Testis (tissue), 3 donors: Measurements from ENCODE around the gene SH3RF3. TPM values are rescaled to one million over a fixed set of nuclear protein-coding genes. Genes with fewer than 3 reads are reported as not detected.

Experiments
- DNase-seq: peaks from one replicate; pipeline ENCODE4 v3.0.0-alpha.2; 2019
- H3K27ac ChIP-seq, 2 donors: fragments of 200-600 bp; sonication (generic); one replicate each; pipeline ENCODE4 v1.5.1; 2019
- H3K27me3 ChIP-seq: fragments of 200-600 bp; sonication (generic); one replicate; pipeline ENCODE4 v1.5.1; 2019
- H3K36me3 ChIP-seq: fragments of 200-600 bp; sonication (generic); one replicate; pipeline ENCODE4 v1.5.1; 2017; ENCODE audit warnings: low read depth; ENCODE audit errors: missing control alignments
- H3K4me1 ChIP-seq: fragments of 200-600 bp; sonication (generic); one replicate; pipeline ENCODE4 v1.5.1; 2019
- H3K4me3 ChIP-seq, 2 donors: fragments of 200-600 bp; sonication (generic); one replicate each; pipeline ENCODE4 v1.5.1; 2017 to 2019
- H3K9me3 ChIP-seq: fragments of 200-600 bp; sonication (generic); one replicate; pipeline ENCODE4 v1.5.1; 2017
- CTCF ChIP-seq, 3 experiments: fragments of 450-650 bp in 2 of 3; fragments of 200-600 bp in 1 of 3; sonication (generic) in 1 of 3; IDR thresholded peaks; one replicate each; pipeline ENCODE4 v1.5.1; 2016 to 2019; ENCODE audit warnings: antibody characterized with exemption in 3 of 3, mild to moderate bottlenecking in 2 of 3, moderate library complexity in 1 of 3
- POLR2A ChIP-seq: fragments of 450-650 bp; IDR thresholded peaks from one replicate; pipeline ENCODE4 v1.6.1; 2017; ENCODE audit warnings: antibody characterized with exemption, mild to moderate bottlenecking, moderate library complexity
- WGBS, 2 donors: methylation state at CpG; one replicate each; pipeline ENCODE4 v1.1.5; 2018; 5-methylcytosine and 5-hydroxymethylcytosine counted together
- intact Hi-C: fragments of 100-400 bp; cut with DNase I; formaldehyde crosslinking; loops from one replicate; pipeline ENCODE4 v1.15.1; 2023; ENCODE audit warnings: low total_unique reads
- polyA plus RNA-seq: library from polyadenylated mRNA; stranded (reverse); fragments of 350-450 nt; fragmentation: Illumina TruSeq; extraction: RNeasy Lipid Tissue Mini Kit (QIAGEN cat#74804); gene quantifications from one replicate; pipeline ENCODE4 v1.2.3, GENCODE V29; 2014; ENCODE audit warnings: low read depth, low replicate concordance; ENCODE audit not compliant: insufficient read depth
- total RNA-seq, 2 donors: library from RNA; depleted of rRNA; stranded (reverse); fragments of >200 nt; gene quantifications; one replicate each; pipeline ENCODE4 v1.2.3, GENCODE V29; 2016

SH3RF3 gene
- total and polyA plus RNA-seq, 3 donors from 2014 or later, result 9.3 to 20.1 (median 16.5) TPM

GRCh38 chr2:109297566-109298490 lies 168.8 kb downstream of the SH3RF3 start:
- no peak for DNase-seq
- TF ChIP-seq CTCF (IDR thresholded peaks at IDR 0.05), result no peak
- TF ChIP-seq POLR2A, result no peak
- no peak overlapping the region for H3K4me3 ChIP-seq
- H3K9me3 ChIP-seq, result no peaks in the 10 kb centered on the region
- H3K4me1 ChIP-seq, result no peaks in the 10 kb centered on the region
- intact Hi-C loops, result no loop called here
- no peaks in the 10 kb centered on the region for H3K27me3 ChIP-seq
- 89 to 90% methylated on average over 10 to 11 of the region's 11 CpGs for WGBS, 2 donors
- H3K36me3 ChIP-seq, result no peaks in the 10 kb centered on the region
- H3K27ac ChIP-seq, result no peak overlapping the region

- intact Hi-C loops, result no loop called here
- TF ChIP-seq CTCF (IDR thresholded peaks at IDR 0.05) (no peak), POLR2A (no peak)
- Histone ChIP-seq H3K9me3 (no peaks in the 10 kb centered on the region), H3K4me3 (no peak overlapping the region), H3K36me3 (no peaks in the 10 kb centered on the region), H3K27ac (no peak overlapping the region), H3K27me3 (no peaks in the 10 kb centered on the region), H3K4me1 (no peaks in the 10 kb centered on the region)
- no peak for DNase-seq
- WGBS, 2 donors, result 85 to 95% methylated on average over 2 to 6 of the region's 6 CpGs
These were observed 169.8 kb downstream of the SH3RF3 start for GRCh38 chr2:109298851-109299250.

- no peaks in the 10 kb centered on the region for H3K27me3 ChIP-seq
- 45 to 60% methylated on average over 5 of the region's 5 CpGs for WGBS, 2 donors
- no peaks in the 10 kb centered on the region for H3K36me3 ChIP-seq
- DNase-seq, result no peak
- H3K4me3 ChIP-seq, result no peak overlapping the region
- H3K27ac ChIP-seq, result no peak overlapping the region
- H3K9me3 ChIP-seq, result no peaks in the 10 kb centered on the region
- TF ChIP-seq CTCF (IDR thresholded peaks at IDR 0.05) (no peak), POLR2A (no peak)
- intact Hi-C loops, result no loop called here
- no peaks in the 10 kb centered on the region for H3K4me1 ChIP-seq
These were observed 170.5 kb downstream of the SH3RF3 start for GRCh38 chr2:109299536-109299935.

GRCh38 chr2:109300582-109300981 lies 171.6 kb downstream of the SH3RF3 start:
- Histone ChIP-seq H3K27me3 (no peaks in the 10 kb centered on the region), H3K9me3 (no peaks in the 10 kb centered on the region), H3K27ac (no peak overlapping the region), H3K4me1 (no peaks in the 10 kb centered on the region), H3K4me3 (no peak overlapping the region), H3K36me3 (no peaks in the 10 kb centered on the region)
- DNase-seq, result no peak
- intact Hi-C loops, result no loop called here
- TF ChIP-seq CTCF (IDR thresholded peaks at IDR 0.05) (no peak), POLR2A (no peak)
- 72 to 84% methylated on average over 3 of the region's 3 CpGs for WGBS, 2 donors

GRCh38 chr2:109301746-109302145 lies 172.7 kb downstream of the SH3RF3 start:
- Histone ChIP-seq H3K9me3 (no peaks in the 10 kb centered on the region), H3K27ac (no peak overlapping the region), H3K4me1 (no peaks in the 10 kb centered on the region), H3K4me3 (no peak overlapping the region), H3K36me3 (no peaks in the 10 kb centered on the region), H3K27me3 (no peaks in the 10 kb centered on the region)
- DNase-seq, result no peak
- intact Hi-C loops, result no loop called here
- 90 to 99% methylated on average over 6 of the region's 6 CpGs for WGBS, 2 donors
- TF ChIP-seq POLR2A (no peak), CTCF (IDR thresholded peaks at IDR 0.05) (no peak)
